ENCODE results near the gene LAMTOR4. TPM values are rescaled to one million over a fixed set of nuclear protein-coding genes. Genes with fewer than 3 reads are reported as not detected.
"Not testable (repeated sequence)": the region's sequence is repeated elsewhere in the genome, so short reads cannot be mapped to it uniquely, and the experiment has no call there.

LAMTOR4 gene
- total RNA-seq, 1 donor from 2014 or later: 96.6 TPM

- DNase-seq (ENCODE audit: low read depth in 2 of 2): not testable (repeated sequence)
Observed at GRCh38 chr7:100195901-100196322, 47.2 kb downstream of the LAMTOR4 start.

- DNase-seq (ENCODE audit: low read depth in 2 of 2): no peak
Observed at GRCh38 chr7:100198266-100198665, 49.5 kb downstream of the LAMTOR4 start.

- DNase-seq (ENCODE audit: low read depth in 2 of 2): no peak
Observed at GRCh38 chr7:100200693-100201092, 52.0 kb downstream of the LAMTOR4 start.

Other genes starting within 250 kb of the LAMTOR4 start
- 14.4 and 17.5 TPM in 2 replicates for gene TRIM4, start 229.4 kb upstream of the LAMTOR4 start, total RNA-seq
- 0.65 and 1.2 TPM in 2 replicates for gene GJC3, start 219.3 kb upstream of the LAMTOR4 start, total RNA-seq
- gene AZGP1, start 172.9 kb upstream of the LAMTOR4 start, total RNA-seq: not detected in 2 replicates
- gene ZKSCAN1, start 133.3 kb upstream of the LAMTOR4 start, total RNA-seq: 20.7 and 30.0 TPM in 2 replicates
- gene ZSCAN21, start 99.1 kb upstream of the LAMTOR4 start, total RNA-seq: 5.2 and 7.7 TPM in 2 replicates
- gene ZNF3, start 67.2 kb upstream of the LAMTOR4 start, total RNA-seq: 18.1 and 26.0 TPM in 2 replicates
- 57.1 and 73.9 TPM in 2 replicates for gene COPS6, start 59.9 kb upstream of the LAMTOR4 start, total RNA-seq
- 25.8 and 61.0 TPM in 2 replicates for gene MCM7, start 47.5 kb upstream of the LAMTOR4 start, total RNA-seq
- gene AP4M1, start 47.3 kb upstream of the LAMTOR4 start, total RNA-seq: 12.5 and 13.1 TPM in 2 replicates
- 17.0 and 20.8 TPM in 2 replicates for gene TAF6, start 29.6 kb upstream of the LAMTOR4 start, total RNA-seq
- gene CNPY4, start 29.3 kb upstream of the LAMTOR4 start, total RNA-seq: 23.1 and 26.2 TPM in 2 replicates
- 2.0 and 2.4 TPM in 2 replicates for gene MBLAC1, start 22.0 kb upstream of the LAMTOR4 start, total RNA-seq
- 3.9 and 6.0 TPM in 2 replicates for gene TRAPPC14, start 9.8 kb downstream of the LAMTOR4 start, total RNA-seq
- under 0.01 and 0.22 TPM in 2 replicates for gene GAL3ST4, start 19.7 kb downstream of the LAMTOR4 start, total RNA-seq
- 1.3 and 2.2 TPM in 2 replicates for gene GPC2, start 28.5 kb downstream of the LAMTOR4 start, total RNA-seq
- gene STAG3, start 29.0 kb downstream of the LAMTOR4 start, total RNA-seq: 0.20 and 0.22 TPM in 2 replicates
- gene PVRIG, start 71.0 kb downstream of the LAMTOR4 start, total RNA-seq: not detected in 2 replicates
- not detected in 2 replicates for gene SPDYE3, start 158.8 kb downstream of the LAMTOR4 start, total RNA-seq
- gene PILRB, start 209.2 kb downstream of the LAMTOR4 start, total RNA-seq: 5.2 and 21.6 TPM in 2 replicates
- 0.20 and 0.22 TPM in 2 replicates for gene PILRA, start 224.6 kb downstream of the LAMTOR4 start, total RNA-seq